Hepatocyte (in vitro differentiated cells): ENCODE results near the gene ENG. TPM values are rescaled to one million over a fixed set of nuclear protein-coding genes. Genes with fewer than 3 reads are reported as not detected.

ENCODE experiments used
- DNase-seq: peaks from one replicate; pipeline ENCODE4 v3.0.0-alpha.2; 2016; ENCODE audit warnings: low spot score
- H2AFZ ChIP-seq: fragments of 200-600 bp; sonication (generic); 2 replicates; pipeline ENCODE4 v1.6.0; 2016; ENCODE audit warnings: antibody characterized with exemption, mild to moderate bottlenecking
- H3K27ac ChIP-seq: fragments of 200-600 bp; sonication (generic); 2 replicates; pipeline ENCODE4 v1.5.1; 2016; ENCODE audit warnings: mild to moderate bottlenecking
- H3K27me3 ChIP-seq: fragments of 200-600 bp; sonication (generic); 2 replicates; pipeline ENCODE4 v1.6.1; 2016
- H3K36me3 ChIP-seq: fragments of 200-600 bp; sonication (generic); replicated peaks from 2 replicates; pipeline ENCODE4 v1.5.1; 2016; ENCODE audit warnings: low read depth; ENCODE audit not compliant: insufficient read depth
- H3K4me1 ChIP-seq: fragments of 200-600 bp; sonication (generic); 2 replicates; pipeline ENCODE4 v1.5.1; 2016; ENCODE audit warnings: mild to moderate bottlenecking, moderate library complexity; ENCODE audit not compliant: insufficient read depth
- H3K4me2 ChIP-seq: fragments of 200-600 bp; sonication (generic); 2 replicates; pipeline ENCODE4 v1.6.0; 2016
- H3K4me3 ChIP-seq: fragments of 200-600 bp; sonication (generic); 2 replicates; pipeline ENCODE4 v1.5.1; 2016; ENCODE audit warnings: mild to moderate bottlenecking
- H3K79me2 ChIP-seq: fragments of 200-600 bp; sonication (generic); 2 replicates; pipeline ENCODE4 v1.6.0; 2017; ENCODE audit warnings: mild to moderate bottlenecking
- H3K9me2 ChIP-seq: fragments of 200-600 bp; sonication (generic); replicated peaks from 2 replicates; pipeline ENCODE4 v1.6.0; 2017; ENCODE audit warnings: mild to moderate bottlenecking; ENCODE audit not compliant: insufficient read depth
- H3K9me3 ChIP-seq: fragments of 200-600 bp; sonication (generic); 2 replicates; pipeline ENCODE4 v1.5.1; 2016; ENCODE audit warnings: low read depth, mild to moderate bottlenecking
- H4K20me1 ChIP-seq: fragments of 200-600 bp; sonication (generic); 2 replicates; pipeline ENCODE4 v1.6.0; 2016; ENCODE audit warnings: mild to moderate bottlenecking; ENCODE audit not compliant: insufficient read depth, poor library complexity, severe bottlenecking
- EZH2 ChIP-seq: fragments of 200-600 bp; sonication (generic); IDR thresholded peaks from 2 replicates; pipeline ENCODE4 v1.6.1; 2016; ENCODE audit warnings: antibody characterized with exemption, mild to moderate bottlenecking, borderline replicate concordance
- EZH2phosphoT487 ChIP-seq: fragments of 200-600 bp; sonication (generic); IDR thresholded peaks from one replicate; pipeline ENCODE4 v1.6.1; 2018; ENCODE audit warnings: antibody characterized with exemption, mild to moderate bottlenecking, low read depth, moderate library complexity; ENCODE audit not compliant: unreplicated experiment, severe bottlenecking
- WGBS: methylation state at CpG from one replicate; pipeline ENCODE4 v1.1.6; 2016; ENCODE audit warnings: low lambda C conversion rate; ENCODE audit errors: missing lambda C conversion rate; 5-methylcytosine and 5-hydroxymethylcytosine counted together
- polyA plus RNA-seq: library from polyadenylated mRNA; unstranded; fragments of >200 nt; fragmentation: Nextera tagmentation; extraction: Ambion mirVana; gene quantifications from 2 replicates; pipeline ENCODE4 v1.2.1, GENCODE V29; 2016
- total RNA-seq: library from RNA; depleted of rRNA; stranded (reverse); fragments of >200 nt; gene quantifications from 2 replicates; pipeline ENCODE4 v1.2.3, GENCODE V29; 2014
- TF ChIP-seq, protein P1 (sequence below): fragments of 200-600 bp; sonication (generic); IDR thresholded peaks from 2 replicates; pipeline ENCODE4 v1.5.1; 2016; ENCODE audit warnings: antibody characterized with exemption, mild to moderate bottlenecking; ENCODE audit not compliant: poor library complexity

Gene ENG
- total and polyA plus RNA-seq, 2 experiments from 2014 or later = 6.8 to 21.2 TPM

DNA sequence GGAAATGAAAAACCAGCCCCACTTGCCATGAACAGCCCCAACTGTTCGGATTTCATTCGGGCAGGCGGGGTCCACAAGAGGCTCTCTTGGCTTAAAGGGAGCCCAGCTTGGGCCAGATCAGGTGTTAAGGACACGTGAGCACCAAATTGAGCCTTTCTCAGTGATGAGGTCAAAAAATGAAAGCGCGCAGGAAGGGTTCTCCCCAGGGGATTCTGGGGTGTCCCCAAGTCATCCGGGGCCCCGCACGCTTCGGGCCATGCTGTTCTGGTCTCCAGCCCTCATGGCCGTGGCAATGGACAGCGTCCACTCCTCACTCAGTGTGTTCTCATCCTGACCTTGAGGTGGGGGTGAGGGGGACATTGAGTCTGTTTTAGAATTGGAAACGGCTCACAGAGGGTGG is 12.1 kb upstream of the ENG start:
- DNase-seq = no peak
- H3K4me1 ChIP-seq = peaks cover 11% of the 10 kb centered on the region
- 95% methylated on average over 13 of the region's 13 CpGs for WGBS
- TF ChIP-seq EZH2 (no peak), EZH2phosphoT487 (no peak)
- TF ChIP-seq, protein P1, sequence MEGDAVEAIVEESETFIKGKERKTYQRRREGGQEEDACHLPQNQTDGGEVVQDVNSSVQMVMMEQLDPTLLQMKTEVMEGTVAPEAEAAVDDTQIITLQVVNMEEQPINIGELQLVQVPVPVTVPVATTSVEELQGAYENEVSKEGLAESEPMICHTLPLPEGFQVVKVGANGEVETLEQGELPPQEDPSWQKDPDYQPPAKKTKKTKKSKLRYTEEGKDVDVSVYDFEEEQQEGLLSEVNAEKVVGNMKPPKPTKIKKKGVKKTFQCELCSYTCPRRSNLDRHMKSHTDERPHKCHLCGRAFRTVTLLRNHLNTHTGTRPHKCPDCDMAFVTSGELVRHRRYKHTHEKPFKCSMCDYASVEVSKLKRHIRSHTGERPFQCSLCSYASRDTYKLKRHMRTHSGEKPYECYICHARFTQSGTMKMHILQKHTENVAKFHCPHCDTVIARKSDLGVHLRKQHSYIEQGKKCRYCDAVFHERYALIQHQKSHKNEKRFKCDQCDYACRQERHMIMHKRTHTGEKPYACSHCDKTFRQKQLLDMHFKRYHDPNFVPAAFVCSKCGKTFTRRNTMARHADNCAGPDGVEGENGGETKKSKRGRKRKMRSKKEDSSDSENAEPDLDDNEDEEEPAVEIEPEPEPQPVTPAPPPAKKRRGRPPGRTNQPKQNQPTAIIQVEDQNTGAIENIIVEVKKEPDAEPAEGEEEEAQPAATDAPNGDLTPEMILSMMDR = no peak
- no peaks in the 10 kb centered on the region for H3K9me3 ChIP-seq
- no peaks in the 10 kb centered on the region for H4K20me1 ChIP-seq
- H3K36me3 ChIP-seq = no peaks in the 10 kb centered on the region
- H3K79me2 ChIP-seq = no peaks in the 10 kb centered on the region
- H3K27me3 ChIP-seq = no peaks in the 10 kb centered on the region
- no peak overlapping the region for H3K4me2 ChIP-seq
- H3K9me2 ChIP-seq = no peaks in the 10 kb centered on the region
- H2AFZ ChIP-seq = no peak overlapping the region
- H3K27ac ChIP-seq = no peak overlapping the region
- H3K4me3 ChIP-seq = no peak overlapping the region

DNA sequence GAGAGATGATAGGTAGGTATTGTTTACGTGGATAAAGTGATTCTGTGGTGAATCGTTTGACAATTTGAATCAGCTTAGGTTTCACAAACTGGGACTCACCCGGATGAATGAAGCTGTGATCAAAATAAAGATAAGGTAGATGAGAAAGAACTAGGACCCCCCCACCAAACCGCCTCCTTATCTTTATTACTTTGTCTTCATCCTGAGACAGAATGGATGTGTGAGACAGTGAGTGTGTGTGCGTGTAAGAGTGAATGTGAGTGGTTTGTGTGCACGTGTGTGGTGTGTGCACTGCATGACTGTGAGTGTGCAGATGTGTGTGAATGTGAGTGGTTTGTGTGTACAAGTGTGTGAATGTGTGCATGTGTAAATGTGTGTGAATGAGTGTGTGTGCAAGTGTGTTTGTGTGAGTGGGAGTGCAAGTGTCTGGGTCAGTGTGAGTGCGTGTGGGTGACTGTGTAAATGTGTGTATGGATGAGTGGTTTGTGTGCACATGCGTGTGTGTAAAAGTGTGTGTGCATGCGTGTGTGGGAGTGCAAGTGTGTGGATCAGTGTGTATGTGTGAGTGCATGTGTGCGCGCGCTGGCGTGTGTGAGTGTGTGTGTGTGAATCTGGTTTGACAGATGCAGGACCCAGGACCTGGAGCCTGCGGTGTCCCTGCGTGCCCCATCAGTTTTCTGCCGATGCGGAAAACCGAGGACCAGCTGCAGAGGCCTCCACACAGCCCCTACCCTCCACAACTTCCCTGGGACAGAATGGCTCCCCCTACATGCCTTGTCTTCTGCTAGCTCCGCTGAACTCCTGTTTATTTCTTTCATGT is 11.4 kb upstream of the ENG start:
- no peaks in the 10 kb centered on the region for H4K20me1 ChIP-seq
- no peaks in the 10 kb centered on the region for H3K79me2 ChIP-seq
- no peak overlapping the region for H2AFZ ChIP-seq
- no peaks in the 10 kb centered on the region for H3K36me3 ChIP-seq
- no peak for DNase-seq
- 59% methylated on average over 19 of the region's 19 CpGs for WGBS
- no peak overlapping the region for H3K4me2 ChIP-seq
- no peak overlapping the region for H3K4me3 ChIP-seq
- H3K9me2 ChIP-seq = no peaks in the 10 kb centered on the region
- H3K4me1 ChIP-seq = peaks cover 11% of the 10 kb centered on the region
- no peak overlapping the region for H3K27ac ChIP-seq
- TF ChIP-seq, protein P1 = no peak
- no peak for TF ChIP-seq EZH2phosphoT487
- TF ChIP-seq EZH2 = no peak
- no peaks in the 10 kb centered on the region for H3K9me3 ChIP-seq
- H3K27me3 ChIP-seq = no peaks in the 10 kb centered on the region

DNA sequence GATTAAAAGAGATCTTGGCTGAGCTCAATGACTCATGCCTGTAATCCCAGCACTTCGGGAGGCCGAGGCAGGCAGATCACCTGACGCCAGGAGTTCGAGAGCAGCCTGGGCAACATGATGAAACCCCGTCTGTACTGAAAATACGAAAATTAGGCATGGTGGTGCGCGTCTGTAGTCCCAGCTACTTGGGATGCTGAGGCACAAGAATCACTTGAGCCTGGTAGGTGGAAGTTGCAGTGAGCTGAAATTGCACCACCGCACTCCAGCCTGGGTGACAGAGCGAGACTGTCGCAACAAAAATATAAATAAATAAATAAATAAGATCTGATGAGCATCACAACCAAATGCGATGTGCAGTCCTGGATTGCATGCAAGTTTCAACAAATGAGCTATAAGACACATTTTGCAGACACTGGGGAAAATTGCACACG is 8.7 kb upstream of the ENG start:
- H3K27ac ChIP-seq = no peak overlapping the region
- H3K9me2 ChIP-seq = no peaks in the 10 kb centered on the region
- no peaks in the 10 kb centered on the region for H3K79me2 ChIP-seq
- no peak for TF ChIP-seq EZH2phosphoT487
- TF ChIP-seq, protein P1 = no peak
- TF ChIP-seq EZH2 = no peak
- peaks cover 21% of the 10 kb centered on the region for H3K4me1 ChIP-seq
- no peaks in the 10 kb centered on the region for H3K27me3 ChIP-seq
- no peak overlapping the region for H3K4me2 ChIP-seq
- no peaks in the 10 kb centered on the region for H4K20me1 ChIP-seq
- H2AFZ ChIP-seq = no peak overlapping the region
- DNase-seq = no peak
- no peaks in the 10 kb centered on the region for H3K36me3 ChIP-seq
- WGBS = 77% methylated on average over 13 of the region's 13 CpGs
- H3K9me3 ChIP-seq = no peaks in the 10 kb centered on the region
- no peak overlapping the region for H3K4me3 ChIP-seq
